DMS79 treated with DMSO at 0.1 percent for 48 hours (cell line): ENCODE measurements around the gene DOCK7.

Experiments
- DNase-seq: peaks from one replicate; lab custom pipeline; 2025; lab: John Stamatoyannopoulos, UW

The DOCK7 gene

DNA sequence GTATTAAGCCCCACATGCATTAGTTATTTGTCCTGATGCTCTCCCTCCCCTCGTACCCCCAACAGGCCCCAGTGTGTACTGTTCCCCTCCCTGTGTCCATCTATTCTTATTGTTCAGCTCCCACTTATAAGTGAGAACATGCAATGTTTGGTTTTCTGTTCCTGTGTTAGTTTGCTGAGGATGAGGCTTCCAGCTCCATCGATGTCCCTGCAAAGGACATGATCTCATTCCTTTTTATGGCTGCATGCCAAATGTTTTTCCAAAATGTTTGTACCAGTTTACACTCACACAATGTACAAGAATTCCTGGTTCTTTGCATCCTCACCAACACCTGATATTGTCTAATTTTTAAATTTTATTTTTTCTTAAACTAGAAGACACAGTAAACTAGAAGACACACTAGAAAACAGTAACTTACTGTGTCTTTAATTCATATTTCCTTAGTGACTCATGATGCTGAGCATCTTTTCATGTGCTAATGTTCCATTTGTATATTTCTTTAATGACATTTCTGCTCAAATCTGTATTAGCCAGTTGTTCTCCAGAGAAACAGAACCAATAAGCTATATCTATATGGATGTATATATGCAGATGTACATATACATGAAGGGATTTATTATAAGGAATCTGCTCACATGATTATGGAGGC lies 270.7 kb downstream of the DOCK7 start:
- no peak for DNase-seq

DNA sequence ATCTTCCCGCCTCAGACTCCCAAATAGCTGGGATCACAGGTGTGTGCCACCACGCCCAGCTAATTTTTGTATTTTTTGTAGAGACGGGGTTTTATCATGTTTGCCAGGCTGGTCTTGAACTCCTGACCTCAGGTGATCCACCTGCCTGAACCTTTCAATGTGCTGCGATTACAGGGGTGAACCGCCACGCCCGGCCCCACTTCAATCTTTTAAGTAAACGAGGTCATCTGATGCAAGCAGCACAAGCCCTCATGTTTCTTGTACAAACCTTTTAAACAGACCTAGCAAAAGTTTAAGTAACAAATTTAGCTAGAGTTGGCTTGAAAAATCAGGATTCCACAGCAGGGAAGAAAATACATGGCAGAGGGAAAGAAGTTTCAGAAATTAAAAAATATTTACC lies 272.5 kb downstream of the DOCK7 start:
- no peak for DNase-seq

GRCh38 chr1:62407398-62408009 lies 280.7 kb downstream of the DOCK7 start:
- peak; percentile 73 for DNase-seq

DNA sequence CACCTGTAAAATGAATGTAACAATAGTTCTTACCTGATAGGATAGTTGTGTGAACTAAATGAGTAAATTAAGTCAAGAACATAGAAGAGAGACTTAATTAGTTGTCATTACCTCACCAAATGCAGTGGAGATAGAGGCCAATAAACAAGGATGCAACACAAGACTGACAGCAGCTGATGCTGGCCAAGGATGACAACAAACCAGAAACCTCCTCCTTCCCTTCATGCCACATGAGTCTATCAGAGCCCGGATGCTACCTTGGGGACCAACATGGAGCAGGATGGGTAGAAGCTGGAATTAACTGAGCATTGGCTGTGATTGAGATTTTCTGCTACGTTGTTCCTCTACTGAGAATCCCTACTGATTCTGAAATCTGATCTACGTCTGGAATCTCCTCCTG lies 281.6 kb downstream of the DOCK7 start:
- no peak for DNase-seq

- DNase-seq = no peak
Observed at GRCh38 chr1:62405247-62405646, 282.9 kb downstream of the DOCK7 start.
